ENCODE data around the gene LRRC26. TPM values are rescaled to one million over a fixed set of nuclear protein-coding genes. Genes with fewer than 3 reads are reported as not detected.

Gene LRRC26
- total and polyA plus RNA-seq, 2 of the 13 experiments (the other 11 are each of a cell fraction or from before 2014, with no cell fraction given), result not detected

DNA sequence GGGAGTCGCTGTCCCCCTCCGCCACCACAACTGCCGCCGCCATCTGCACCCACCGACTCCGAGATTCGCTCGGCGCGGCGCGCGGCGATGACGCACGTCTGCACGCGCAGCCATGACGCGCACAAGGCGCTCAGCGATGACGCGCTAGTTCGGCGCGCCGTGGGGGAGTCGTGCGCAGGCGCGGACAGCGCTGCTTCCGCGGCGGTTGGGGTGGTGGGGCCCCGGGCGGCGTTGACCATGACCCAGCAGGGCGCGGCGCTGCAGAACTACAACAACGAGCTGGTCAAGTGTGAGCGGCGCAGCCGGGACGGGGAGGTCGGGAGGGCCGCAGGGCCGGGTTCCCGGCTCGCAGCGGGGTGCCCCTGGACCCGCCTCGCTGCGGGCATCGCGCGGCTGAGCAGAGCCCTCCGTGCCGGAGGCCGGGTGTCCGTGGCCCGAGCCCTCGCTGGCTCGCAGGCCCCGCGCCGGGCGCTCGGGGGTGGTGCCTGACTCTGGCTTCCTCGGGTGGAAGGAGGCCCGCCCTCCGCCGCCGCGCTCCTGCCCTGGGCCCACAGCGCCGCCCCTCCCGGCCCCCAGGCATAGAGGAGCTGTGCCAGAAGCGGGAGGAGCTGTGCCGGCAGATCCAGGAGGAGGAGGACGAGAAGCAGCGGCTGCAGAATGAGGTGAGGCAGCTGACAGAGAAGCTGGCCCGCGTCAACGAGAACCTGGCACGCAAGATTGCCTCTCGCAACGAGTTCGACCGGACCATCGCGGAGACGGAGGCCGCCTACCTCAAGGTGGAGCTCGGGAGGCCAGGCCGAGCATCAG, 18.8 kb upstream of the LRRC26 start, which contains the start of the genes ANAPC2 and SSNA1 (continued):
- TF ChIP-seq POLR2AphosphoS2 (IDR thresholded peaks at IDR 0.05; ENCODE audit: low read depth, low read length), result no peak
- no peak for TF ChIP-seq ZFP36 (IDR thresholded peaks at IDR 0.05; ENCODE audit: borderline replicate concordance, low read depth, low read length, partially characterized antibody)
- TF ChIP-seq, protein P1, sequence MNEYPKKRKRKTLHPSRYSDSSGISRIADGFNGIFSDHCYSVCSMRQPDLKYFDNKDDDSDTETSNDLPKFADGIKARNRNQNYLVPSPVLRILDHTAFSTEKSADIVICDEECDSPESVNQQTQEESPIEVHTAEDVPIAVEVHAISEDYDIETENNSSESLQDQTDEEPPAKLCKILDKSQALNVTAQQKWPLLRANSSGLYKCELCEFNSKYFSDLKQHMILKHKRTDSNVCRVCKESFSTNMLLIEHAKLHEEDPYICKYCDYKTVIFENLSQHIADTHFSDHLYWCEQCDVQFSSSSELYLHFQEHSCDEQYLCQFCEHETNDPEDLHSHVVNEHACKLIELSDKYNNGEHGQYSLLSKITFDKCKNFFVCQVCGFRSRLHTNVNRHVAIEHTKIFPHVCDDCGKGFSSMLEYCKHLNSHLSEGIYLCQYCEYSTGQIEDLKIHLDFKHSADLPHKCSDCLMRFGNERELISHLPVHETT (CRISPR knock-in tag; conservative IDR thresholded peaks at IDR 0.05), result peak; percentile 89
- peak; percentile 91; the same call in 1 of the 2 replicates for TF ChIP-seq MIER3 (CRISPR knock-in tag; IDR thresholded peaks at IDR 0.05; ENCODE audit: borderline replicate concordance)
- TF ChIP-seq HNF4A (CRISPR knock-in tag; IDR thresholded peaks at IDR 0.05), result 0 out of 2 replicates have a peak, but pooled peaks have one; percentile 11
- TF ChIP-seq, protein P2, sequence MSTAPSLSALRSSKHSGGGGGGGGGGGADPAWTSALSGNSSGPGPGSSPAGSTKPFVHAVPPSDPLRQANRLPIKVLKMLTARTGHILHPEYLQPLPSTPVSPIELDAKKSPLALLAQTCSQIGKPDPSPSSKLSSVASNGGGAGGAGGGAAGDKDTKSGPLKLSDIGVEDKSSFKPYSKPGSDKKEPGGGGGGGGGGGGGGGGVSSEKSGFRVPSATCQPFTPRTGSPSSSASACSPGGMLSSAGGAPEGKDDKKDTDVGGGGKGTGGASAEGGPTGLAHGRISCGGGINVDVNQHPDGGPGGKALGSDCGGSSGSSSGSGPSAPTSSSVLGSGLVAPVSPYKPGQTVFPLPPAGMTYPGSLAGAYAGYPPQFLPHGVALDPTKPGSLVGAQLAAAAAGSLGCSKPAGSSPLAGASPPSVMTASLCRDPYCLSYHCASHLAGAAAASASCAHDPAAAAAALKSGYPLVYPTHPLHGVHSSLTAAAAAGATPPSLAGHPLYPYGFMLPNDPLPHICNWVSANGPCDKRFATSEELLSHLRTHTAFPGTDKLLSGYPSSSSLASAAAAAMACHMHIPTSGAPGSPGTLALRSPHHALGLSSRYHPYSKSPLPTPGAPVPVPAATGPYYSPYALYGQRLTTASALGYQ (CRISPR knock-in tag; IDR thresholded peaks at IDR 0.05), result peak; percentile 19; the same call in 1 of the 2 replicates
- TF ChIP-seq YEATS2 (CRISPR knock-in tag; IDR thresholded peaks at IDR 0.05; ENCODE audit: borderline replicate concordance), result peak; percentile 98
- peak; percentile 21; the same call in 1 of the 2 replicates for TF ChIP-seq ZNF160 (CRISPR knock-in tag; IDR thresholded peaks at IDR 0.05)
- TF ChIP-seq NR3C1 (CRISPR knock-in tag; IDR thresholded peaks at IDR 0.05), result no peak
- peak; percentile 38; the same call in 1 of the 2 replicates for TF ChIP-seq NFKBIZ (CRISPR knock-in tag; IDR thresholded peaks at IDR 0.05)
- TF ChIP-seq DNMT1 (CRISPR knock-in tag; IDR thresholded peaks at IDR 0.05), result peak; percentile 93
- no peak for TF ChIP-seq ZNF33A (CRISPR knock-in tag; IDR thresholded peaks at IDR 0.05; ENCODE audit: borderline replicate concordance)
- no peak for TF ChIP-seq RCOR2 (CRISPR knock-in tag; IDR thresholded peaks at IDR 0.05)
- TF ChIP-seq KLF11 (CRISPR knock-in tag; IDR thresholded peaks at IDR 0.05), result 0 out of 2 replicates have a peak, but pooled peaks have one; percentile 25
- TF ChIP-seq, protein P3, sequence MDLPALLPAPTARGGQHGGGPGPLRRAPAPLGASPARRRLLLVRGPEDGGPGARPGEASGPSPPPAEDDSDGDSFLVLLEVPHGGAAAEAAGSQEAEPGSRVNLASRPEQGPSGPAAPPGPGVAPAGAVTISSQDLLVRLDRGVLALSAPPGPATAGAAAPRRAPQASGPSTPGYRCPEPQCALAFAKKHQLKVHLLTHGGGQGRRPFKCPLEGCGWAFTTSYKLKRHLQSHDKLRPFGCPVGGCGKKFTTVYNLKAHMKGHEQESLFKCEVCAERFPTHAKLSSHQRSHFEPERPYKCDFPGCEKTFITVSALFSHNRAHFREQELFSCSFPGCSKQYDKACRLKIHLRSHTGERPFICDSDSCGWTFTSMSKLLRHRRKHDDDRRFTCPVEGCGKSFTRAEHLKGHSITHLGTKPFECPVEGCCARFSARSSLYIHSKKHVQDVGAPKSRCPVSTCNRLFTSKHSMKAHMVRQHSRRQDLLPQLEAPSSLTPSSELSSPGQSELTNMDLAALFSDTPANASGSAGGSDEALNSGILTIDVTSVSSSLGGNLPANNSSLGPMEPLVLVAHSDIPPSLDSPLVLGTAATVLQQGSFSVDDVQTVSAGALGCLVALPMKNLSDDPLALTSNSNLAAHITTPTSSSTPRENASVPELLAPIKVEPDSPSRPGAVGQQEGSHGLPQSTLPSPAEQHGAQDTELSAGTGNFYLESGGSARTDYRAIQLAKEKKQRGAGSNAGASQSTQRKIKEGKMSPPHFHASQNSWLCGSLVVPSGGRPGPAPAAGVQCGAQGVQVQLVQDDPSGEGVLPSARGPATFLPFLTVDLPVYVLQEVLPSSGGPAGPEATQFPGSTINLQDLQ (CRISPR knock-in tag; IDR thresholded peaks at IDR 0.05), result no peak; the same call in 1 of the 2 replicates
- TF ChIP-seq PLRG1 (conservative IDR thresholded peaks at IDR 0.05), result no peak
- peak; percentile 94; the same call in 1 of the 2 replicates for TF ChIP-seq ZNF547 (CRISPR knock-in tag; IDR thresholded peaks at IDR 0.05)
- peak; percentile 92 for TF ChIP-seq IRF2 (CRISPR knock-in tag; IDR thresholded peaks at IDR 0.05)
- TF ChIP-seq, protein P4, sequence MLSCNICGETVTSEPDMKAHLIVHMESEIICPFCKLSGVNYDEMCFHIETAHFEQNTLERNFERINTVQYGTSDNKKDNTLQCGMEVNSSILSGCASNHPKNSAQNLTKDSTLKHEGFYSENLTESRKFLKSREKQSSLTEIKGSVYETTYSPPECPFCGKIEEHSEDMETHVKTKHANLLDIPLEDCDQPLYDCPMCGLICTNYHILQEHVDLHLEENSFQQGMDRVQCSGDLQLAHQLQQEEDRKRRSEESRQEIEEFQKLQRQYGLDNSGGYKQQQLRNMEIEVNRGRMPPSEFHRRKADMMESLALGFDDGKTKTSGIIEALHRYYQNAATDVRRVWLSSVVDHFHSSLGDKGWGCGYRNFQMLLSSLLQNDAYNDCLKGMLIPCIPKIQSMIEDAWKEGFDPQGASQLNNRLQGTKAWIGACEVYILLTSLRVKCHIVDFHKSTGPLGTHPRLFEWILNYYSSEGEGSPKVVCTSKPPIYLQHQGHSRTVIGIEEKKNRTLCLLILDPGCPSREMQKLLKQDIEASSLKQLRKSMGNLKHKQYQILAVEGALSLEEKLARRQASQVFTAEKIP (CRISPR knock-in tag; IDR thresholded peaks at IDR 0.05; ENCODE audit: borderline replicate concordance), result no peak
- no peak; the same call in 1 of the 2 replicates for TF ChIP-seq ZKSCAN8 (CRISPR knock-in tag; IDR thresholded peaks at IDR 0.05; ENCODE audit: borderline replicate concordance)
- no peak; the same call in 1 of the 2 replicates for TF ChIP-seq CHD2 (IDR thresholded peaks at IDR 0.05; ENCODE audit: low read depth, low read length)
- peak; percentile 93 for TF ChIP-seq SKI (IDR thresholded peaks at IDR 0.05; ENCODE audit: partially characterized antibody)

Measured in HepG2 (cell line).